Activated naive CD8-positive, alpha-beta T cell treated with anti-CD3 and anti-CD28 coated beads, Interleukin-2, amount 10 ng/mL, durations not matched to agents 7 days and 5 days (primary cell): Measurements from ENCODE around the gene SEC22C. TPM values are rescaled to one million over a fixed set of nuclear protein-coding genes. Genes with fewer than 3 reads are reported as not detected.
A peak's percentile ranks its signal among the peaks of the same experiment; 100 is the strongest.

ENCODE experiments used
- ATAC-seq: fragments of 150-1000 bp; cut with Tn5 transposase; one replicate; pipeline ENCODE4 v1.10.0; 2021; ENCODE audit warnings: low read depth, moderate library complexity
- POLR2A ChIA-PET: fragments of 350-600 bp; sonication (Branson Sonifier 250); formaldehyde crosslinking; loops from one replicate; lab custom pipeline; 2021; ENCODE audit warnings: antibody characterized with exemption; lab: Charles Lee
- DNase-seq: peaks from one replicate; pipeline ENCODE4 v3.0.0; 2021
- H3K27ac Mint-ChIP-seq: one replicate; pipeline ENCODE4 v1.8.0; 2022; ENCODE audit warnings: mild to moderate bottlenecking, mixed read lengths
- H3K27me3 Mint-ChIP-seq: one replicate; pipeline ENCODE4 v1.8.0; 2022; ENCODE audit warnings: mild to moderate bottlenecking, moderate library complexity, mixed read lengths
- H3K36me3 Mint-ChIP-seq: one replicate; pipeline ENCODE4 v1.8.0; 2021; ENCODE audit warnings: mild to moderate bottlenecking, mixed read lengths
- H3K4me1 Mint-ChIP-seq: one replicate; pipeline ENCODE4 v1.8.0; 2021; ENCODE audit warnings: mixed read lengths
- H3K4me3 Mint-ChIP-seq: one replicate; pipeline ENCODE4 v1.8.0; 2022; ENCODE audit warnings: mild to moderate bottlenecking, moderate library complexity, mixed read lengths
- H3K9me3 Mint-ChIP-seq: one replicate; pipeline ENCODE4 v1.8.0; 2021; ENCODE audit warnings: mixed read lengths
- total RNA-seq, 2 experiments: library from RNA; stranded (reverse); gene quantifications; one replicate each; pipeline ENCODE4 v1.2.3, GENCODE V29; 2021

The SEC22C gene
- total RNA-seq = 10 to 100 TPM; 52.5 to 53.0 TPM

GRCh38 chr3:42581709-42582473 is at the start of gene SEC22C:
Gene SEC22C (minus strand): TSS chr3:42581967. CDS start chr3:42569046, 12,921 bp downstream.
- peaks cover 24% of the 10 kb centered on the region for H3K36me3 Mint-ChIP-seq
- H3K27ac Mint-ChIP-seq = peak within 1 kb of the TSS; percentile 95
- DNase-seq (peak; percentile 95), ATAC-seq (peak; percentile 93)
- H3K9me3 Mint-ChIP-seq = no peaks in the 10 kb centered on the region
- H3K4me1 Mint-ChIP-seq = peaks cover 50% of the 10 kb centered on the region
- H3K4me3 Mint-ChIP-seq = peak within 1 kb of the TSS; percentile 90
- POLR2A ChIA-PET = interaction anchor here (0.7 to 4.0 kb wide), 11 partner anchors 9 to 936 kb away, joined by 3 to 42 read pairs (median 4); partner anchors contain the start of genes NKTR and SS18L2
- H3K27me3 Mint-ChIP-seq = no peaks in the 10 kb centered on the region

- H3K27me3 Mint-ChIP-seq = no peaks in the 10 kb centered on the region
- H3K27ac Mint-ChIP-seq = no peak overlapping the region
- ATAC-seq = no peak
- H3K4me1 Mint-ChIP-seq = peaks cover 39% of the 10 kb centered on the region
- no peaks in the 10 kb centered on the region for H3K9me3 Mint-ChIP-seq
- peaks cover 15% of the 10 kb centered on the region for H3K36me3 Mint-ChIP-seq
- POLR2A ChIA-PET = interaction anchor here (1.9 kb wide), 1 partner anchor 23 kb away, joined by 7 read pairs; the partner anchor contains the start of gene SS18L2
- no peak for DNase-seq
- no peak overlapping the region for H3K4me3 Mint-ChIP-seq
These were observed 31.7 kb upstream of the SEC22C start for GRCh38 chr3:42613462-42613861.

- Mint-ChIP-seq H3K9me3 (no peaks in the 10 kb centered on the region), H3K27me3 (no peaks in the 10 kb centered on the region), H3K4me1 (peaks cover 39% of the 10 kb centered on the region), H3K36me3 (peaks cover 16% of the 10 kb centered on the region), H3K27ac (no peak overlapping the region), H3K4me3 (no peak overlapping the region)
- ATAC-seq = no peak
- POLR2A ChIA-PET = interaction anchor here (1.9 kb wide), 1 partner anchor 22 kb away, joined by 7 read pairs; the partner anchor contains the start of gene SS18L2
- DNase-seq = no peak
These were observed 31.2 kb upstream of the SEC22C start for GRCh38 chr3:42612928-42613327.

GRCh38 chr3:42612217-42612616 is 30.4 kb upstream of the SEC22C start:
- peaks cover 22% of the 10 kb centered on the region for H3K36me3 Mint-ChIP-seq
- H3K4me1 Mint-ChIP-seq = peaks cover 43% of the 10 kb centered on the region
- POLR2A ChIA-PET = interaction anchor here (1.9 kb wide), 1 partner anchor 22 kb away, joined by 7 read pairs; the partner anchor contains the start of gene SS18L2

GRCh38 chr3:42610976-42611375 is 29.2 kb upstream of the SEC22C start:
- Mint-ChIP-seq H3K27me3 (no peaks in the 10 kb centered on the region), H3K9me3 (no peaks in the 10 kb centered on the region), H3K27ac (peak overlapping the region; percentile 23), H3K36me3 (peaks cover 24% of the 10 kb centered on the region), H3K4me1 (peaks cover 42% of the 10 kb centered on the region), H3K4me3 (no peak overlapping the region)
- ATAC-seq (peak; percentile 63), DNase-seq (no peak)
- POLR2A ChIA-PET = interaction anchor here (0.9 to 1.5 kb wide), 2 partner anchors 10 to 21 kb away, joined by 3 to 10 read pairs; partner anchors contain the start of genes NKTR and SS18L2

More at GRCh38 chr3:42612217-42612616, 30.4 kb upstream of the SEC22C start:
- DNase-seq (no peak), ATAC-seq (no peak)
- Mint-ChIP-seq H3K4me3 (no peak overlapping the region), H3K27me3 (no peaks in the 10 kb centered on the region), H3K9me3 (no peaks in the 10 kb centered on the region), H3K27ac (no peak overlapping the region)

- POLR2A ChIA-PET = no interaction called here
- Mint-ChIP-seq H3K27ac (no peak overlapping the region), H3K9me3 (peaks cover 6% of the 10 kb centered on the region), H3K27me3 (no peaks in the 10 kb centered on the region), H3K4me1 (peaks cover 49% of the 10 kb centered on the region), H3K36me3 (peaks cover 37% of the 10 kb centered on the region), H3K4me3 (no peak overlapping the region)
- DNase-seq = no peak
- ATAC-seq = no peak
These were observed 26.8 kb upstream of the SEC22C start for GRCh38 chr3:42608581-42608980.

- no peaks in the 10 kb centered on the region for H3K27me3 Mint-ChIP-seq
- POLR2A ChIA-PET = interaction anchor here (1.0 kb wide), 1 partner anchor 15 kb away, joined by 3 read pairs; the partner anchor contains the start of gene SS18L2
- no peak overlapping the region for H3K27ac Mint-ChIP-seq
- peaks cover 6% of the 10 kb centered on the region for H3K9me3 Mint-ChIP-seq
- no peak for DNase-seq
- peaks cover 47% of the 10 kb centered on the region for H3K4me1 Mint-ChIP-seq
- H3K4me3 Mint-ChIP-seq = no peak overlapping the region
- peaks cover 44% of the 10 kb centered on the region for H3K36me3 Mint-ChIP-seq
- no peak for ATAC-seq
These were observed 23.9 kb upstream of the SEC22C start for GRCh38 chr3:42605546-42606173.

GRCh38 chr3:42602961-42603360 is 21.2 kb upstream of the SEC22C start:
- ATAC-seq (no peak), DNase-seq (no peak)
- Mint-ChIP-seq H3K27ac (no peak overlapping the region), H3K4me1 (peaks cover 39% of the 10 kb centered on the region), H3K36me3 (peaks cover 31% of the 10 kb centered on the region), H3K27me3 (no peaks in the 10 kb centered on the region), H3K9me3 (peaks cover 6% of the 10 kb centered on the region), H3K4me3 (no peak overlapping the region)
- POLR2A ChIA-PET = interaction anchor here (0.6 to 0.8 kb wide), 2 partner anchors 13 to 41 kb away, joined by 3 to 5 read pairs; no protein-coding TSS in a partner anchor

GRCh38 chr3:42601896-42602581 is 20.3 kb upstream of the SEC22C start:
- H3K36me3 Mint-ChIP-seq = peaks cover 28% of the 10 kb centered on the region
- H3K4me3 Mint-ChIP-seq = peak overlapping the region; percentile 97
- no peak for ATAC-seq
- H3K27ac Mint-ChIP-seq = peak overlapping the region; percentile 82
- H3K27me3 Mint-ChIP-seq = no peaks in the 10 kb centered on the region
- POLR2A ChIA-PET = interaction anchor here (0.8 to 2.0 kb wide), 3 partner anchors 12 to 20 kb away, joined by 5 to 65 read pairs (median 42); partner anchors contain the start of genes SEC22C and SS18L2
- H3K9me3 Mint-ChIP-seq = peaks cover 6% of the 10 kb centered on the region
- DNase-seq = no peak
- peaks cover 36% of the 10 kb centered on the region for H3K4me1 Mint-ChIP-seq

- Mint-ChIP-seq H3K27me3 (no peaks in the 10 kb centered on the region), H3K27ac (peak overlapping the region; percentile 82), H3K4me3 (peak overlapping the region; percentile 97), H3K36me3 (peaks cover 29% of the 10 kb centered on the region), H3K9me3 (peaks cover 6% of the 10 kb centered on the region), H3K4me1 (peaks cover 36% of the 10 kb centered on the region)
- DNase-seq (no peak), ATAC-seq (peak; percentile 21)
- POLR2A ChIA-PET = interaction anchor here (0.6 to 2.0 kb wide), 15 partner anchors 10 to 1402 kb away, joined by 3 to 65 read pairs (median 4); partner anchors contain the start of genes CTNNB1, SEC22C, SS18L2 and VIPR1
These were observed 19.4 kb upstream of the SEC22C start for GRCh38 chr3:42600958-42601675.

GRCh38 chr3:42600111-42600957 is 18.6 kb upstream of the SEC22C start, which contains the start of gene NKTR:
Gene NKTR (plus strand): TSS chr3:42600686. CDS start chr3:42601007, 321 bp downstream.
- no peaks in the 10 kb centered on the region for H3K27me3 Mint-ChIP-seq
- peaks cover 6% of the 10 kb centered on the region for H3K9me3 Mint-ChIP-seq
- DNase-seq (peak; percentile 100), ATAC-seq (peak; percentile 90)
- peaks cover 29% of the 10 kb centered on the region for H3K36me3 Mint-ChIP-seq
- H3K4me1 Mint-ChIP-seq = peaks cover 30% of the 10 kb centered on the region
- POLR2A ChIA-PET = interaction anchor here (0.6 to 2.0 kb wide), 16 partner anchors 11 to 1401 kb away, joined by 3 to 65 read pairs (median 4); partner anchors contain the start of genes CTNNB1, SEC22C, SS18L2 and VIPR1
- H3K27ac Mint-ChIP-seq = peak within 1 kb of the TSS; percentile 99
- H3K4me3 Mint-ChIP-seq = peak within 1 kb of the TSS; percentile 97
